IPS-18c (cell line): ENCODE data around the gene ACBD6.

Experiments used
- H3K4me3 ChIP-seq: 2 replicates; pipeline ENCODE4 v1.7.0; 2013; ENCODE audit warnings: low read depth, mild to moderate bottlenecking, low read length, moderate library complexity; ENCODE audit not compliant: insufficient read depth
- H3K9me3 ChIP-seq: one replicate; pipeline ENCODE4 v1.6.1; 2013; ENCODE audit warnings: mild to moderate bottlenecking, low read length, moderate library complexity; ENCODE audit not compliant: control insufficient read depth, insufficient read depth

Gene ACBD6

GRCh38 chr1:180402001-180402400 is 100.4 kb downstream of the ACBD6 start:
- no peaks in the 10 kb centered on the region for H3K9me3 ChIP-seq

GRCh38 chr1:180397175-180397574 is 105.2 kb downstream of the ACBD6 start:
- no peak overlapping the region for H3K4me3 ChIP-seq
- H3K9me3 ChIP-seq, result no peaks in the 10 kb centered on the region

More at GRCh38 chr1:180402001-180402400, 100.4 kb downstream of the ACBD6 start:
- no peak overlapping the region for H3K4me3 ChIP-seq

- Histone ChIP-seq H3K9me3 (no peaks in the 10 kb centered on the region), H3K4me3 (no peak overlapping the region)
These were observed 109.8 kb downstream of the ACBD6 start for GRCh38 chr1:180392427-180393145.

GRCh38 chr1:180392020-180392419 is 110.4 kb downstream of the ACBD6 start:
- Histone ChIP-seq H3K4me3 (no peak overlapping the region), H3K9me3 (no peaks in the 10 kb centered on the region)

GRCh38 chr1:180387413-180387812 is 115.0 kb downstream of the ACBD6 start:
- Histone ChIP-seq H3K9me3 (no peaks in the 10 kb centered on the region), H3K4me3 (no peak overlapping the region)

- H3K9me3 ChIP-seq, result no peaks in the 10 kb centered on the region
- no peak overlapping the region for H3K4me3 ChIP-seq
These were observed 115.5 kb downstream of the ACBD6 start for GRCh38 chr1:180386745-180387367.

- H3K4me3 ChIP-seq, result no peak overlapping the region
These were observed 117.2 kb downstream of the ACBD6 start for GRCh38 chr1:180385144-180385543.

GRCh38 chr1:180384286-180385005 is 117.9 kb downstream of the ACBD6 start:
- Histone ChIP-seq H3K9me3 (no peaks in the 10 kb centered on the region), H3K4me3 (no peak overlapping the region)

More at GRCh38 chr1:180385144-180385543, 117.2 kb downstream of the ACBD6 start:
- H3K9me3 ChIP-seq, result no peaks in the 10 kb centered on the region

GRCh38 chr1:180382326-180383115 is 119.9 kb downstream of the ACBD6 start:
- no peak overlapping the region for H3K4me3 ChIP-seq
- no peaks in the 10 kb centered on the region for H3K9me3 ChIP-seq

- no peaks in the 10 kb centered on the region for H3K9me3 ChIP-seq
- H3K4me3 ChIP-seq, result no peak overlapping the region
These were observed 121.2 kb downstream of the ACBD6 start for GRCh38 chr1:180381184-180381580.

- no peaks in the 10 kb centered on the region for H3K9me3 ChIP-seq
These were observed 121.9 kb downstream of the ACBD6 start for GRCh38 chr1:180380259-180381183.

GRCh38 chr1:180376800-180377199 is 125.6 kb downstream of the ACBD6 start:
- no peaks in the 10 kb centered on the region for H3K9me3 ChIP-seq
- H3K4me3 ChIP-seq, result no peak overlapping the region

More at GRCh38 chr1:180380259-180381183, 121.9 kb downstream of the ACBD6 start:
- H3K4me3 ChIP-seq, result no peak overlapping the region

- Histone ChIP-seq H3K4me3 (no peak overlapping the region), H3K9me3 (no peaks in the 10 kb centered on the region)
These were observed 126.1 kb downstream of the ACBD6 start for GRCh38 chr1:180376253-180376652.

- Histone ChIP-seq H3K9me3 (no peaks in the 10 kb centered on the region), H3K4me3 (no peak overlapping the region)
These were observed 129.6 kb downstream of the ACBD6 start for GRCh38 chr1:180372728-180373127.

GRCh38 chr1:180370597-180370996 is 131.8 kb downstream of the ACBD6 start:
- Histone ChIP-seq H3K9me3 (no peaks in the 10 kb centered on the region), H3K4me3 (no peak overlapping the region)

GRCh38 chr1:180370188-180370587 is 132.2 kb downstream of the ACBD6 start:
- H3K4me3 ChIP-seq, result no peak overlapping the region
- H3K9me3 ChIP-seq, result no peaks in the 10 kb centered on the region
